ENCODE measurements around the gene CUBN.

Gene CUBN

GRCh38 chr10:16987206-16987621 lies 142.4 kb downstream of the CUBN start:
- TF ChIP-seq MYC (IDR thresholded peaks at IDR 0.05; ENCODE audit: low read depth, low read length) (no peak), CTCF (IDR thresholded peaks at IDR 0.05; ENCODE audit: low read depth, low read length) (no peak), POLR2A (IDR thresholded peaks at IDR 0.05; ENCODE audit: extremely low read depth, insufficient read length) (no peak), MAX (IDR thresholded peaks at IDR 0.05; ENCODE audit: low read depth, low read length) (no peak)
- no peak overlapping the region for H3K4me3 ChIP-seq (ENCODE audit: low read depth, low read length)
- DNase-seq (ENCODE audit: low read depth), result no peak

GRCh38 chr10:16986406-16987205 lies 143.0 kb downstream of the CUBN start:
- H3K4me3 ChIP-seq (ENCODE audit: low read depth, low read length), result no peak overlapping the region
- DNase-seq (ENCODE audit: low read depth), result no peak
- no peak for TF ChIP-seq MYC (IDR thresholded peaks at IDR 0.05; ENCODE audit: low read depth, low read length)
- no peak for TF ChIP-seq MAX (IDR thresholded peaks at IDR 0.05; ENCODE audit: low read depth, low read length)
- TF ChIP-seq CTCF (IDR thresholded peaks at IDR 0.05; ENCODE audit: low read depth, low read length), result no peak

GRCh38 chr10:16986082-16986405 lies 143.6 kb downstream of the CUBN start:
- TF ChIP-seq MAX (IDR thresholded peaks at IDR 0.05; ENCODE audit: low read depth, low read length) (no peak), MYC (IDR thresholded peaks at IDR 0.05; ENCODE audit: low read depth, low read length) (no peak), POLR2A (IDR thresholded peaks at IDR 0.05; ENCODE audit: extremely low read depth, insufficient read length) (no peak), CTCF (IDR thresholded peaks at IDR 0.05; ENCODE audit: low read depth, low read length) (no peak)
- H3K4me3 ChIP-seq (ENCODE audit: low read depth, low read length), result no peak overlapping the region
- DNase-seq (ENCODE audit: low read depth), result no peak

- TF ChIP-seq CTCF (IDR thresholded peaks at IDR 0.05; ENCODE audit: low read depth, low read length) (no peak), MYC (IDR thresholded peaks at IDR 0.05; ENCODE audit: low read depth, low read length) (no peak), MAX (IDR thresholded peaks at IDR 0.05; ENCODE audit: low read depth, low read length) (no peak), POLR2A (IDR thresholded peaks at IDR 0.05; ENCODE audit: extremely low read depth, insufficient read length) (no peak)
- no peak overlapping the region for H3K4me3 ChIP-seq (ENCODE audit: low read depth, low read length)
- no peak for DNase-seq (ENCODE audit: low read depth)
Observed at GRCh38 chr10:16984242-16984641, 145.4 kb downstream of the CUBN start.

- H3K4me3 ChIP-seq (ENCODE audit: low read depth, low read length), result no peak overlapping the region
- DNase-seq (ENCODE audit: low read depth), result no peak
- no peak for TF ChIP-seq MYC (IDR thresholded peaks at IDR 0.05; ENCODE audit: low read depth, low read length)
- TF ChIP-seq CTCF (IDR thresholded peaks at IDR 0.05; ENCODE audit: low read depth, low read length), result no peak
- no peak for TF ChIP-seq POLR2A (IDR thresholded peaks at IDR 0.05; ENCODE audit: extremely low read depth, insufficient read length)
- TF ChIP-seq MAX (IDR thresholded peaks at IDR 0.05; ENCODE audit: low read depth, low read length), result no peak
Observed at GRCh38 chr10:16976803-16977202, 152.8 kb downstream of the CUBN start.
